AG09309 (cell line): ENCODE results near the gene CFAP410.

Experiments
- DNase-seq: peaks from one replicate; pipeline ENCODE4 v3.0.0-alpha.2; 2010; ENCODE audit warnings: low read depth
- H3K4me3 ChIP-seq: 2 replicates; pipeline ENCODE4 v1.5.1; 2011; ENCODE audit warnings: mild to moderate bottlenecking, low read depth, low read length, moderate library complexity; ENCODE audit not compliant: control insufficient read depth
- TF ChIP-seq, protein P1 (sequence below): IDR thresholded peaks from 2 replicates; pipeline ENCODE4 v1.5.1; 2011; ENCODE audit warnings: mild to moderate bottlenecking, low read depth, low read length, inconsistent platforms; ENCODE audit not compliant: insufficient read depth, control insufficient read depth; ENCODE audit errors: missing control alignments

The CFAP410 gene

DNA sequence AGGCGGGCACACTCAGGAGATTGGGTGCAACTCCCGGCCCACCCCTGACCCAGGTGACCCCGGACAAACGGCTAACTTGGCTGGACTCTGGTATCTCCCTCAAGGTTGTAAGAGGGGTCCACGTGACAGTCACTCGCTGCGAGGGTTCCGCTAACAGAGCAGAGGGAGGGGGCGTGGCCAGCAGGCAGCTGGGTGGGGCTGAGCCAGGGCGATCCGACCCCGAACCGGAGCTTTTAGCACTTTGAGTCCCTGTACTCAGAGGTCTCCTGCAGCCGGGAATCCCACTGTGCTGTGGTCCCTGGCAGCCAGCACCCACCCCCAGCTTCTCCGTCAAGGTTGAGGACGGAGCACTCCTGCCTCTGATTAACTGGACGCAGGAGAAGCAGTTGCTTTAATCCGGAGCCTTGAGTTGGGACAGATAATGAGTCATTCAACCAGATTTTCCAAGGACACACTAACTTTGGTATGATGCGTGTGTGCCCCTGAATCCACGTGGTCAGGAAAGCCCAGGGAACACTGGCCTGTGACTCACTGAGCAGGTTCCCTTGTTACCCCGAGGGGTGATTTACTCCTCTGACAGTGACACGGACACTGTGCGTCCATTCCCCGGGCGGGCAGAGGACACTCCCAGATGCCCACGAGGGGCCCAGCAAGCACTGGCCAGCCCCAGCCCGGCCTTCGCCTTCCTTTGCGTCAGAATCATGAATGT, 31.0 kb upstream of the CFAP410 start:
- TF ChIP-seq, protein P1, sequence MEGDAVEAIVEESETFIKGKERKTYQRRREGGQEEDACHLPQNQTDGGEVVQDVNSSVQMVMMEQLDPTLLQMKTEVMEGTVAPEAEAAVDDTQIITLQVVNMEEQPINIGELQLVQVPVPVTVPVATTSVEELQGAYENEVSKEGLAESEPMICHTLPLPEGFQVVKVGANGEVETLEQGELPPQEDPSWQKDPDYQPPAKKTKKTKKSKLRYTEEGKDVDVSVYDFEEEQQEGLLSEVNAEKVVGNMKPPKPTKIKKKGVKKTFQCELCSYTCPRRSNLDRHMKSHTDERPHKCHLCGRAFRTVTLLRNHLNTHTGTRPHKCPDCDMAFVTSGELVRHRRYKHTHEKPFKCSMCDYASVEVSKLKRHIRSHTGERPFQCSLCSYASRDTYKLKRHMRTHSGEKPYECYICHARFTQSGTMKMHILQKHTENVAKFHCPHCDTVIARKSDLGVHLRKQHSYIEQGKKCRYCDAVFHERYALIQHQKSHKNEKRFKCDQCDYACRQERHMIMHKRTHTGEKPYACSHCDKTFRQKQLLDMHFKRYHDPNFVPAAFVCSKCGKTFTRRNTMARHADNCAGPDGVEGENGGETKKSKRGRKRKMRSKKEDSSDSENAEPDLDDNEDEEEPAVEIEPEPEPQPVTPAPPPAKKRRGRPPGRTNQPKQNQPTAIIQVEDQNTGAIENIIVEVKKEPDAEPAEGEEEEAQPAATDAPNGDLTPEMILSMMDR = no peak
- no peak overlapping the region for H3K4me3 ChIP-seq
- peak; percentile 33 for DNase-seq

DNA sequence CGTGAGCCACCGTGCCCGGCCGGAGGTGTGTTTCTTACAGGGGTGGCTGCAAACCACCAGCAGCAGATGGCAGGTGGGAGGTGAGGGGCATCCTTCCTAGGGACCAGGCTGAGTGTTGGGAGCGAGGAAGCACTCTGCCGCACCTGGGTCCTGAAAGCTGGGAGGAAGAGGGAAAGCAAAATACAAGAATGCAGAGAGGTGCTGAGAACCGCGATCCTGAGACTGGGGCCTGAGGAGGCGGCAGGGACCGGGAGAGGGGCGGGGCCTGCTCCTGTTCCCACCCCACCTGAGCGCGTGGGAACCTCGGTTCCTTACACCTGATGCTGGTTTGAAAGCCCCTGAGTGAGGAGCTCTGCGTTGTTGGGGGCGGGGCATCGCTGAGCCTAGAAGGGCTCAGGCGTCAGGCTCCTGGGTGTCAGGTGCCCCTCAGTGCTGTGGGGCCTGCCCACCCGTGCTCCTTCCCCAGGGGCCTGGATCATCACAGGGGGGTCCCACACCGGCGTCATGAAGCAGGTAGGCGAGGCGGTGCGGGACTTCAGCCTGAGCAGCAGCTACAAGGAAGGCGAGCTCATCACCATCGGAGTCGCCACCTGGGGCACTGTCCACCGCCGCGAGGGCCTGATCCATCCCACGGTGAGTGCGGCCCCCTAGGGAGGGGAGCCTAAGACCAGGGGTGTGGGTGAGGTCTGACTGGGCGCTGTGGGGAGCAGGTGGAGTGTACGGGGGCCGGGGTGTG, 29.7 kb upstream of the CFAP410 start:
- no peak overlapping the region for H3K4me3 ChIP-seq
- DNase-seq = no peak
- TF ChIP-seq, protein P1 = no peak

DNA sequence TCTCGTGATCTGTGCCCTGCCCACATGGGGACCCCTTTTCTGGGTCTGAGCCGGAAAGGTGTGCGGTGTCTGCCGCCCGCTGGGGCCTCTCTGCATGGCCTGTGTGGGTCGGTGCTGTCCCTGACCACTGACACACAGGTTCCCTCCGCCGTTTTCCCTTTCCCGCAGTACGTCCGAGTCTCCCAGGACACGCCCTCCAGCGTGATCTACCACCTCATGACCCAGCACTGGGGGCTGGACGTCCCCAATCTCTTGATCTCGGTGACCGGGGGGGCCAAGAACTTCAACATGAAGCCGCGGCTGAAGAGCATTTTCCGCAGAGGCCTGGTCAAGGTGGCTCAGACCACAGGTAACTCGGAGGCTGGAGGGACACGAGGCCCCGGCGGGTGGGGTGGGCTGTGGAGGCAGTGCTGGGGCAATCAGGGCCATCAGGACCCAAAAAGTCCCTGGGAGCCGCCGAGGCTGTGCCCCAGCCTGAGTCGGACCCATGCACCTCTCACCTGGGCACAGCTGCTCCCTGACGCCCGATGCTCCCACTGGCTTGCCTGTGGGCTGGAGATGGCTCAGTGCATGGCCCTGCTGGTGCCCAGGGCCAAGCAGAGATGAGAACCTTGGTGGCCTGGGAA, 27.5 kb upstream of the CFAP410 start:
- no peak for DNase-seq
- H3K4me3 ChIP-seq = no peak overlapping the region
- TF ChIP-seq, protein P1 = no peak

DNA sequence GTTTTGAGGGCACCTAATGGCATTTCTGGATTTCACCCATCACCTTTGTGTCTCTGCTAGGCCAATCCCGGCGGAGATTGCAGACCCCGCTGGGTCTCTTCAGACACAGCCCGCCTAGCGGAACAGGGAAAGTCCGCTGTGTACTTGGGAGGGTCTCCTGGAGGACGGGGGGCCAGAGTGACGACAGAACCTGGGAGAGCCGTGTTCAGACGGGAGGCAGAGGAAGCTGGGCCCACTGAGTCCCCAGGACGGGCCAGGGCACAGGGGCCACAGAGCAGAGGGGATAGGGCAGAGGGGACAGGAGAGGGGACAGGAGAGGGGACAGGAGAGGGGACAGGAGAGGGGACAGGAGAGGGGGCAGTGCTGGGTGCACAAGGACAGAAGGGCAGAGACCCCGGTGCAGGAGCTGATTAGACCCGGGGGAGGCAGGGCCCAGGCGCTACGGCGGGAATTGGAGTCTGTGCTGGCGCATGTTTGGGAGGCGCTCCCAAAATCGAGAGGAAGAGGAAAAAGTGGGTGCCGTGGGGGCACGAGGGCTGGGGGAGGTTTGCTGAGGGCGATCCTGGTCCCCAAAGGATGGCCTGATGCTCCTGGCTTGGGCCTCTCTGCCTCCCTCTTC, 26.9 kb upstream of the CFAP410 start:
- no peak for DNase-seq
- TF ChIP-seq, protein P1 = no peak
- H3K4me3 ChIP-seq = no peak overlapping the region

DNA sequence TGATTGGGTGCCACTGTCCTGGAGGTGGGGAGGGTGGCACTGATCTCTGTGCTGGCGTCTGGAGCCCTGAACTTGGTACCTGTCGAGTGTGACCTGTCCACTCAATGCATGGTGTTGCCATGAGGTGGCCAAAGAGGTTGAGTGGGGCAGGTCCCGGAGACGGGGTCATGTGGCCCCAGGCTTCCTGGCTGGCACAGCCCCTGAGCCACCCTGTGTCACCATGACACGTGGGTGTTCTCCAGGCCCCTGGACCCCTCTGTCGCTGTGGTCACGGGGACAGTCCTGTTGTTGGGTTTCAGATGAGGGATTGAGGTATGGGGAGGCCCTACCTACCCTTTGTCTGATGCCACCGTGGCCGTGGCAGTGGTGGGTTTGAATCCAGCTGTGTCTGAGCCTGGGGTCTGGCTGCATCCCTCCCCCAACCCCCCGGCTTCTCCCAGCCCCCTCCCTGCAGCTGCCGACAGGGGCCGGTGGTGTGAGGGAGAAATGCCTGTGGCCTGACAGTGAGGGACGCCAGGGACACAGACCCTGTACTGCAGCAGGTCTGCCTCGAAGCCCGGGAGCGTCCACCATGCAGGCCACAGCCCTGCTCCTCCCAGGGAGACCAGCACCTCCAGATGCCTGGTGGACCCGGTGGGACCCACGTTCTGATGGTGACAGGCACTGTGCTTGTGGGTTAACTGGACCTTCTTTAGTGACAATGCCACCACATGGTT, 26.2 kb upstream of the CFAP410 start:
- TF ChIP-seq, protein P1 = no peak
- DNase-seq = no peak

More for the DNA sequence above, 26.2 kb upstream of the CFAP410 start:
- no peak overlapping the region for H3K4me3 ChIP-seq
